ENCODE measurements around the gene POU2F1. TPM values are rescaled to one million over a fixed set of nuclear protein-coding genes. Genes with fewer than 3 reads are reported as not detected.

Gene POU2F1
- total and polyA plus RNA-seq, 2 experiments from 2014 or later = 38.8 to 66.1 TPM

- Histone ChIP-seq H2AFZ (no peak overlapping the region), H3K79me2 (replicated peaks; ENCODE audit: insufficient read depth) (no peaks in the 10 kb centered on the region), H4K20me1 (replicated peaks; ENCODE audit: insufficient read depth) (no peaks in the 10 kb centered on the region), H3K9me2 (ENCODE audit: insufficient read depth) (no peaks in the 10 kb centered on the region), H3K4me2 (no peak overlapping the region), H3K27ac (ENCODE audit: low read depth) (no peak overlapping the region), H3K4me3 (no peak overlapping the region), H3K4me1 (ENCODE audit: insufficient read depth) (no peaks in the 10 kb centered on the region; the same call in 1 of the 2 replicates), H3K36me3 (ENCODE audit: insufficient read depth) (no peaks in the 10 kb centered on the region), H3F3A (replicated peaks; ENCODE audit: low read depth) (no peaks in the 10 kb centered on the region), H3K27me3 (ENCODE audit: insufficient read depth) (no peaks in the 10 kb centered on the region)
- H3K4me3 Mint-ChIP-seq = no peak overlapping the region
- no peak overlapping the region for H3K27ac Mint-ChIP-seq
- peaks cover 6% of the 10 kb centered on the region for H3K4me1 Mint-ChIP-seq
- H3K27me3 Mint-ChIP-seq (ENCODE audit: insufficient read depth, low read depth, poor library complexity) = peaks cover 2% of the 10 kb centered on the region
- TF ChIP-seq CREB1 (CRISPR knock-in tag; IDR thresholded peaks at IDR 0.05; ENCODE audit: low read depth) (no peak), CTCF (conservative IDR thresholded peaks at IDR 0.05; ENCODE audit: low read depth in 2 of 2) (no peak)
- peaks cover 9% of the 10 kb centered on the region; the same call in 2 of the 3 replicates for H3K36me3 Mint-ChIP-seq (ENCODE audit: low read depth)
- ATAC-seq = peak; percentile 69
- H3K9me3 Mint-ChIP-seq = peaks cover 17% of the 10 kb centered on the region; the same call in 2 of the 3 replicates
- DNase-seq (ENCODE audit: low spot score) = no peak
Observed at GRCh38 chr1:167212025-167212424, 8.7 kb upstream of the POU2F1 start.

- TF ChIP-seq ZNF462 (CRISPR knock-in tag; IDR thresholded peaks at IDR 0.05) (no peak), REST (IDR thresholded peaks at IDR 0.05; ENCODE audit: unreplicated experiment) (no peak), POLR2AphosphoS5 (IDR thresholded peaks at IDR 0.05; ENCODE audit: low read depth) (no peak), JUNB (IDR thresholded peaks at IDR 0.05; ENCODE audit: unreplicated experiment) (no peak), ETS1 (IDR thresholded peaks at IDR 0.05) (no peak)
- Histone ChIP-seq H4K20me1 (replicated peaks; ENCODE audit: insufficient read depth) (no peaks in the 10 kb centered on the region), H3K4me3 (no peak overlapping the region), H3K4me2 (no peak overlapping the region), H3F3A (replicated peaks; ENCODE audit: low read depth) (0 out of 2 replicates have a peak, but pooled peaks cover 2% of the 10 kb centered on the region), H3K9me2 (ENCODE audit: insufficient read depth) (no peaks in the 10 kb centered on the region), H3K4me1 (ENCODE audit: insufficient read depth) (peaks cover 8% of the 10 kb centered on the region), H3K27me3 (ENCODE audit: insufficient read depth) (no peaks in the 10 kb centered on the region), H2AFZ (no peak overlapping the region), H3K79me2 (replicated peaks; ENCODE audit: insufficient read depth) (no peaks in the 10 kb centered on the region), H3K27ac (ENCODE audit: low read depth) (no peak overlapping the region), H3K36me3 (ENCODE audit: insufficient read depth) (no peaks in the 10 kb centered on the region)
- Mint-ChIP-seq H3K27me3 (ENCODE audit: insufficient read depth, low read depth, poor library complexity) (peaks cover 12% of the 10 kb centered on the region), H3K27ac (no peak overlapping the region), H3K4me1 (peaks cover 10% of the 10 kb centered on the region; the same call in 2 of the 3 replicates), H3K36me3 (ENCODE audit: low read depth) (peaks cover 3% of the 10 kb centered on the region; the same call in 1 of the 3 replicates), H3K4me3 (no peak overlapping the region), H3K9me3 (peaks cover 7% of the 10 kb centered on the region; the same call in 2 of the 3 replicates)
- ATAC-seq (no peak), DNase-seq (ENCODE audit: low spot score) (no peak)
Observed at GRCh38 chr1:167216809-167217208, 3.9 kb upstream of the POU2F1 start.
